Stimulated activated CD4-positive, alpha-beta T cell treated with anti-CD3 and anti-CD28 coated beads, TNF-alpha, amount 100 ng/mL, for 48 hours (primary cell): ENCODE measurements around the gene NTMT1.
"Not testable (repeated sequence)": the region's sequence is repeated elsewhere in the genome, so short reads cannot be mapped to it uniquely, and the experiment has no call there.

Experiments
- DNase-seq, 3 donors: peaks; one replicate each; pipeline ENCODE4 v3.0.0-alpha.2; 2020; ENCODE audit warnings: low read depth in 3 of 3

The NTMT1 gene

DNA sequence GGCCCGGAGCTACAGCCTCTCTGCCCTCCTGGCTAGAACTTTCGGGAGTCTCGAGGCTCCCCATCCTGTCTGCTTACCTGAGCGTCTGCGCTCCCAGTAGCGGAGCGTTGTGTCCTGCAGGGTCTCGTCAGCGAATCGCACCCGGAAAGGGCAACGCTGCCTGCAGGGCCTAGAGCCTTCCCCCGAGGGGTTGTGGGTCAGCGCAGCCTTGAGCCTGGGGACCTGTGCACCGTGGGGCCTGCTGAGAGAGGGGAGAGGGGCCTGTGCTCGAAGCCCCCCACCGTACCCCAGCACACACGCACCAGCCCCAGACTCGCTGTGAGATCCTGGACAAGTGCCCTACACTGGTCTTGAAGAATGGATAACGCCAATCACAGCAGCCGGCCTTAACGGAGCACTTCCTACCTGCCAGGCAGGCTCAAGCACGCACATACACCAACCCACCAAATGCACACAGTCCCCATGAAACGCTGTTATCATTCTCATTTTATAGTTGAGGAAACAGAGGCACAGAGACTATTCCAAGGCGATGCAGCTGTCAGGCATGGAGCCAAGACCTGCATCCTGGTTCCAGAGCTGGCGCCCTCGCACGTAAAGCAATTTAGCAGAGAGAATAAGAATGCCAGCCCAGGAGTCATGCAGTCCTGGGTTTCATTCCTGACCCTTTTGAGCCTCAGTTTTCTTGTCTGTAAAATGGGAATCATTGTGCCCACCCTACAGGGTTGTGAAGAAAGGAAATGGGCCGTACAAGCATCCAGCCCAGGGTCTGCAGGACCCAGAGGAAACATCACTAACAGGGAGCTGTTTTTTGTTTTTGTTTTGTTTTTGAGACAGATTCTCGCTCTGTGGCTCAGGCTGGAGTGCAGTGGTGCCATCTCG lies 10.3 kb upstream of the NTMT1 start:
- no peak for DNase-seq

DNA sequence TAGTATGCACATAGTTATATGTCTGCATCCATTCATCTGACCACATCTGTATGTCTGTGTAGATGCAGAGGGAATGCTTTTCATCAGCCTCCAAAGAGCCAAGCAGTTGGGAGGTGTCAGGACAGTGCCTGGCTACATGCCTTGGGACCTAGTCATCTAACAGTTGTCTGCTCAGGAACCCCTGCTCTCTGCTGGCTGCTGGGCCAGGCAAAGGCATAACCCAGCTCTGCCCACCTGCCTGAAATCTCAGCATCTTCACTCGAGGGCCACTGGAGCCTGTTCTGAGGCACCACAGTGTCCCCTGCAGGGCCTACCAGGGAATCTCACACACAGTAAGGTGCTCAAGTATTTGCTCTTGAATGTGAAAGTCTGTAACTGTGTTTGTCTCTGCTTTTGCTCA lies 8.8 kb upstream of the NTMT1 start:
- no peak for DNase-seq

DNA sequence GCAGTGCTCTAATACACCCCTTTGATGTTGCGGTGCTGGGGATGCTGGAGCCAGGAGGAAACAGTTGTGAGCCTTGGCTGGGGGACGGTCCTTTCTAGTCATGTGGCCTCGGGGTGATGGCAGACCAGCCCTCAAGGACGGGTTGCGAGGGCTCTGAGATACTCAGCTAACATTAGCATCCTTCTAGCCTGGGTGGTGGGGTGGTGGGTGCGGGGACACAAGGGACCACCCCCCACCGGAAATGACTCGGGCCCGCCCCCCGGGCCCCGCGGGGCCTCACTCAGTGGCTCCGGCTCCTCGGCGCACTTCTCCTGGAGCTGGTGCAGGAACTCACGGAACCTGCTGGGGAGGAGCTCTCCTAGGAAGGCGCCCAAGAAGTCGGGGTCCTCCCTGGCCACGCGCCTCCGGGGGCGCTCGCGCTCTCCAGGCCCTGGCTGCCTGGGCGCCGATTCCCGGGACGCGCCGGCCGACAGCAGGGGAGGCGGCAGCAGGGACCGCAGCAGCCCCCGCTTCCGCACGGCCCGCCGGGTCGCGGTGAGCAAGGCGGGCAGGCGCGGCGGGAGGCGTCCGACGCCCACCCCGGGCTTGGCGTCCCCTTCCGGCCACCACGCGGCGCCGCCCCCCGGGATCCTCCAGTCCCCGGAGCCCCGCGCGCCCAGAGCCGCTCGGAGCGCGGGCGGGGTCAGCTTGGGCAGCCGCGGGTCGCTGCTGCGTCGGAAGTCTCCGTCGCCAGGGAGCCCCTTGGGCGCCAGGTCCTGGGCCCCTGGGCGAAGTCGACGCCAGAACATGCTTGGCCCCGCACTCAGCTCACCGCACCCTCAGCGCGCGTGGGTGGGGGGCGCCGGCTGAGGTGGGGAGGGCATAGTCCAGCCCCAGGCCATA lies 5.9 kb upstream of the NTMT1 start:
- DNase-seq = no peak

DNA sequence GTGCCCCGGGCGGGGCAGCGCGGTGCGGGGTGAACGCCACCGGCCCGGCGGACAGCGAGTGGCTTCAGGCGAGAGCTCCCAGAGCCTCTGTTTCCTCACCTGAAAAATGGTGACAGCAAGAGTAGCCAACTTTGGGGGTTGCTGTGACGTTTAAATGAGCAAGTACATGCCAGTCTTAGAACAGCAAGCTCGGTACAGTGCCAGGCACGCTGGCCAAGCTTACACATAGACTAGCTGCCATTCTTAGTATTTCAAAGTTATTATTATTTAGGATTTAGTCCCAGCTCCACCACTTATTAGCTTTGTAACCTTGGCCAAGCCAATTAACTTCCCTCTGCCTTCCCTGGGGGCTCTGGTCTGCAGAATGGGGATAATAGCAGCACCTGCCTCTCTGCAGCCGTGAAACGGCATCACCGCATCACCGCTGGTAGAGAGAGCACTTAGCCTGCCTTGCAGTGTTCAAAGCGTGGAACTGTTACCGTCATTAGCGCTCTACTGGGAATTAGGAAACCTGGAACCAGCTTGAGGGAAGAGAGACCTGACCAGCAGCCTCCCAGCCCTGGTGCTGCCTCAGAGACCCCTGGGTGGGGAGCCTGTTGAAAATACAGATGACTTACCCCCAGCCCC lies 5.2 kb upstream of the NTMT1 start, which contains the start of gene C9orf50:
Gene C9orf50 (minus strand): TSS at position 433 of the 627 bp plus-strand sequence. CDS start 527 bp downstream, outside the sequence.
- no peak for DNase-seq

DNA sequence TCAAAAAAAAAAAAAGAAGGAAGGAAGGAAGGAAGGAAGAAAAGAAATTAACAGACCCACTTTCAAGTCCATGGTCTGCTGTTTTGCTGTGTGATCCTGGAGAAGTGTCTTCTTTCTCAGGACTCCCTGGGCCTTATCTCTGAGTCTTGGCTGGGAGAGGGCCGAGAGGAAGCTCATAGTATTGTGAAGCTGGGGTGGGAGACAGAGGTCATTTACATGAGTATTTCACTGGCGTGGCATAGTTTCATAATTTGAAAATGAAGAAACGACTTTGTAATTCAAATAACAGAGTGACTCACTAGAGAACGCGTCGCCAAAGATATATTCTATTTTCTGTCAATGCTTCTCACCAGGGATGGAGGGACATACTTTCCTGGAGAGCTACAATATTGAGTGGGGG lies 2.6 kb upstream of the NTMT1 start:
- DNase-seq = no peak

DNA sequence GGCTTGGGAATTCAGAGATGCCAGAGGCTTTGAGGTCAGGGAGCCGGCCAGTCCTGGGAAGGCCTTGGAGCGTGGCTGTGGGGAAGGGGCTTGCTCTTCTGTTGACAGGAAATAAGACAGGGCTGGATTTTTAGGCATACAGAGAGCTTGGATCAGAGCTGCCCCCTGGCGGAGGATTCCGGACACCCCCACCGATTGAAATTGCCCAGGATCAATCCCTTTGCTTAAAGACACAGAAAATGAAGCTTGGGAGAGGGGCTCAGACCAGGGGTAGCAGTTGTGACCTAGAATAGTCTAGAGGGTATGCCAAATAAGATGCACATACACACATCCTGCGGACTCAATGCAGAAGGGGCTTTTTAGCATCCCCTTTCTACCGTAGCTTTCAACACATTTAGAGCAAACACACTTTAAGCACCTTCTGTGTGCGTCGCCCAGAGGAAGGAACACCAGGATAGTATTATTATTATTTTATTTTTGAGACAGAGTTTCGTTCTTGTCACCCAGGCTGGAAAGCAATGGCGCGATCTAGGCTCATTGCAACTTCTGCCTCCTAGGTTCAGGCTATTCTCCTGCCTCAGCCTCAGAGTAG lies 1.7 kb upstream of the NTMT1 start:
- DNase-seq = peak; percentile 48 to 74 (median 51)

DNA sequence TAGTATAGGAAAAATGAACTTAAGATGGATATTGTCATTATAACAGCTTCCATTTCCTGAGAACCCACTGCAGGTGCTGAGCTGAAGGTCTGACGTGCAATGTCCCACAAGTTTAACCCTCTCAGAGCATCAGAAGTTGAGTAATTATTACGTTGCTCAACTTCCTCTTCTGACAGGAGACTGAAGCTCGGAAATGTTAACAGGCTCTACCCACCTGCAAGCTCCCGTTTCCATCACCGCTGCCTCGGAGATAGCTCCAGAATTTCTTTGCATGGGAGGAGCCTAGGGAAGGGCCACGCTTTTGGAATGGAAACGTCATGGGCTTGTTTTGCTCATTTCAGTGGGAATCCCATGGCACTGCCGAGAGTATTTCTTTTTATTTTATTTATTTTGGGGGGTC lies 1.0 kb upstream of the NTMT1 start:
- no peak for DNase-seq

DNA sequence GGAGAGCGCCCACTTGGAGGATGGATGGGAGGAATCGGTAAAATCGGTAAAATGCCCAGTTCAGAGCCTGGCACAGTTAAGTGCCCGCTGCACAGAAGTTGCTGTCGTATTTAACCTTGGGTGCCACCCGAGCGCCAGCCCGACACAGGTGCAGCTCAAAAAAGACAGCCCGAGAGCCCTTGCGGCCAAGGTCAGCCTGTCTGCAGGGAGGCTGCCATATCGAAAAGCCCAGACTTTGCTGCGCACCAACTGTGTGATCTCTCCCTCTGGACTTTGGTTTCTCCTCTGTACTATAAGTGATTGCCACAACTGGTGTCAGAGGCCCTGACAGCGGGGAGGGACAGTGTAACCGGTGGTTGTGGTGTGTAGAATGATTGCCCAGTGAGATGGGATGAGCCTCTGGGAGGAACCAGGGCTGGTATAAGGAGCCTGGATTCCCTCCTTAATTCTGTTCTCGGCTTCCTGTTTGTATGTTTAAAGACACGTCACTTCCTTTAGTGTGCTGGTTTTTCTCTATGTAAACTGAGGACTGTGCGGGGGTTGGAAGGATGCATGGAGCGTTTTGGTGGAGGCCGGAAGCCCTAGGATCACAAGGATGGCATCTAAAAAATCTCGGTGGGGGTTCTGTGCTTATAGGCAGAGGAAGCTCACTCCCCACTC lies 792 bp downstream of the NTMT1 start:
- DNase-seq = no peak

DNA sequence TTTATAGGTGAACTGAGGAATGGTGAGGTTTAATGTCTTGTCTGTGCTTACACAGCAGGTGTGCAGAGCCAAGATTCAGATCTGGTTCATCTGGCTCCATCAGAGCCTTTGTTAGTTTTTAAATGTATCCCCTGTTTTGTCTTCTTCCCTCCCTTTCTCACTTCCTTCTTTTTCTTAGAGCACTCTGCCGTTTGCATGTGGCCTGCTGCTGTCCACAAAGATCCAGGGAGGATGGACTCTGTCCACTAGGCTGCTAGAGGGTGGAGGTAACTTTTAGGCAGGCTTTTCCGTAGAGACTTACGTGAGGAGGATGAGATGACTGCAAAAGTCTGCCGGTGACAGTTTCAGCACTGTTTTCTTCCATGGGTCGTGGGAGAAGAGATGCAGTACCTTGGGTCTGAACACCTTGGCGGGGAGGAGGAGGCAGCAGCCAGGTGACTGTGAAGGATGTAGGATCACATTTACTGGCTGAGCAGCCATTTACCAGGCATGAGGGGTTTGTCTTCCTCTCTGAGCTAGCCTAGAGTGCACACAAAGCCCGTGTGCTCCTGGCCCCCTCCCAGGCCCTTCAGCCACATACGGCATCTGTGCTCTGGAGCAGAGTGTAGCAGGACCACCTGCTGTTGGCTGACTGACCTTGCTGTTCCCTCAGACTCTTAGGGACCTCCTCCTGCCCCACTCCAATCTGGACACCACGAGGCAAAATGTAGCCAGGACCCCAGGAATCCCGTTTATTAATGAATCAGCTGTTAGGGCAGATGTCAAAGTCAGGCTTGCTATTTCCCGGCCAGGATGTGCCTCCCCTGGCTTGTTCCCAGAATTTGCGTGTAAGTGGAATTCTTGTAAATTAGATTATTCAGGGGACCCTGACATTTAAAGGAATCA lies 1.8 kb downstream of the NTMT1 start:
- DNase-seq = no peak

DNA sequence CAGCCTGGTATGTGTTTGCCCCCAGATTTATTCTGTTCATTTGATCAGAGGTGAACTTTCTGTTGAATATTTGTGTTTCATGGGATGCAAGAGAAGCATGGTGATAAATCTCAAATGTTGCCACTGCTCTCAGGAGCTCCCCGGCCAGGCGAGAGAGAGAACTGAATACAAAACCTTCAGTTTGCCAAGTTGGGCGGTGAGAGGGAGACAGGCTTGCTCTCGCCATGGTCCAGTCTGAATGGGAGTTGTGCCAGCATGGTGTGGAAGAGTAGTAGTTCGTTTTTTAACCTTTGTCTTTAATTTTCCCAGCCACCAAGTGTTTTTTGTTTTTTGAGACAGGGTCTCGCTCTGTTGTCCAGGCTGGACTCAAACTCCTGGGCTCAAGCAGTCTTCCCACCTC lies 2.7 kb downstream of the NTMT1 start:
- no peak for DNase-seq

DNA sequence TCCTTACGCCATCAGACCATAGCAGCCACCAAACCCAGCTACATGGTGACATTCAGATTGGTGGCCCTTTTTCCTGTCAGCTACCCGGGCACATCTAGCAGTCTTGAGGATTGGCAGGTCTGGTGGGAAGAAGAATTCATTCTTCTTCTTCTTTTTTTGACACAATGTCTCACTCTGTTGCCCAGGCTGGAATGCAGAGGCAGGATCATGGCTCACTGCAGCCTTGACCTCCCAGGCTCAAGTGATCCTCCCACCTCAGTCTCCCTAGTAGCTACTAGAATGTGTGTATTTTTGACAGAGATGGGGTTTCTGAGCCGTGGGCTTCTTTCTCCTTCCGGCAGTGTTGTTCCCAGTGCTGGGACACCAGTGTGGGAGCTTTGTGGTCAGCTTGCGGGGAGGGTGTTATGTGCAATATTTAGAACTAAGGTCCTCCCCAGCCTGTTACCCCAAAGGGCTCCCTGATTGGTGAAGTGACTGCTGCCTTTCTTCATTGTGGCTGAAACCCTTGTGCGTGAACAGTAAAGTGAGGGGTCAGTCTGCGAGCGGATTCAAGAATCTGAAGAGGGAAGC lies 3.4 kb downstream of the NTMT1 start:
- DNase-seq = no peak

DNA sequence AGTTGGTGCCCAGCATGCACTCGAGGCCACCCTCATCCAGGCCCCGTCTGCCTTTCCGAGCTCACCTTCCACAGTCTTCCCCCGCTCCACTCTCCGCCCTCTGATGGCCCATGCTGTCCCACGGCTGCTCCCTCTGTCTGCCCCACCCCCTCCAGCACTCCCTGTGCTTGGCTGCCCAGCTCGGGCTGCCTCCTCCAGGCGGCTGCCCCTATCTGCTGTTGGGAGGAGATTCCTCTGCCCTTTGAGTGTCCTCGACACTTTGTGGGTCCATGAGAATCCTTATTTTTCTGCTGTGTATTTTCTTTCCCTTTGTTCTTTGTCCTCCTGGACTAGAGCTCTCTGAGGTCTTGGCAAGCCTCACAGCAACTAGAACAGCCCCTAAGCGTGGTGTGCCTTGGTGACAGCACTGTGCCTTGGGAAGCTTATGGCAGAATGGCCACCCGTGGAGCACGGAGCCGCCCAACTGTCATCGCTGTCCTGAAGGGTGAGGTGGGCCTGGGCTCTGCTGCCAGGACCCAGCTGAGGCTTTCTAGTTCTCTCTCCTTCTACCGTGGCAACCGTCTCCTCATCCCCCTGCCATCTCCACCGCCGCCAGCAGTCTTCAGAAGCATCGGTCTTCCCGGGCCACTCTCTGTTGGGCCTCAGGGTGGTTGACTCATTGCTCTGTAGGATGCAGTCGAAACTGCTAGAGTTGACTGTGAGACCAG lies 5.2 kb downstream of the NTMT1 start:
- DNase-seq = no peak

DNA sequence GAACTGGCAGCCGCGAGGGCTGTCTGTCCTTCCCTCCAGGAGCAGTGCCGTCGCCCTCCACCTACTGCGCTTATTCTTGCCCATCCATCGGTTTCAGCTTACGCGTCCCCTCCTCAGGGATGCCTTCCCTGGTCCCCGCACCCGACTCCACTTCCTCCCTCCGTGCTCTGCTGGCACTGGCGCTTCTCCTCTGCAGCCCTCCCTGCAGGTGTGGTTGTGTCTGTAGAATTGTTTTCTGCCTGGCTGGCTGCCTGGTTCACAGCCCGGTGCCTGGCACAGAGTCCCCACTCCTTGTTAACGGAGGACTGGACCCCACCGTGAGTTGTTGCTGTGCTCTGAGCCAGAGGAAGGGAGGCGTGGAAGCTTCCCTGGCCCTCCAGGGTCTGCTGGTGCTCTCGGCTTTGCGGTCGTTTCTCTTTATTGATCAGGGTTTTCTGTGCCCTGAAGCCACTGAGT lies 5.7 kb downstream of the NTMT1 start:
- DNase-seq = no peak

DNA sequence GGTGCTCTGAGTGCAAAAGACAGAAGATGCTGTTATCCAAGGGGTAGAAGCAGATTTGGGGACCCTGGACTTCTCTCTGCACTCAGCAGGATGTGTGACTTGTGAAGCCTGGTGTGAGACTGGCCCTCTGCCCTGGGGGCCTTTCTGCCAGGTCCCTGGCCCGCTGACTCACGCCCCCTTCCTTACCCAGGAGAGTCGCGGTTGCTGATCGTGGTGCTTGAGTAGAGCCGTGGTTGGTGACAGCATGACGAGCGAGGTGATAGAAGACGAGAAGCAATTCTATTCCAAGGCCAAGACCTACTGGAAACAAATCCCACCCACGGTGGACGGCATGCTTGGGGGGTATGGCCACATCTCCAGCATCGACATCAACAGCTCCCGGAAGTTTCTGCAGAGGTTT lies 6.5 kb downstream of the NTMT1 start:
- DNase-seq = no peak

DNA sequence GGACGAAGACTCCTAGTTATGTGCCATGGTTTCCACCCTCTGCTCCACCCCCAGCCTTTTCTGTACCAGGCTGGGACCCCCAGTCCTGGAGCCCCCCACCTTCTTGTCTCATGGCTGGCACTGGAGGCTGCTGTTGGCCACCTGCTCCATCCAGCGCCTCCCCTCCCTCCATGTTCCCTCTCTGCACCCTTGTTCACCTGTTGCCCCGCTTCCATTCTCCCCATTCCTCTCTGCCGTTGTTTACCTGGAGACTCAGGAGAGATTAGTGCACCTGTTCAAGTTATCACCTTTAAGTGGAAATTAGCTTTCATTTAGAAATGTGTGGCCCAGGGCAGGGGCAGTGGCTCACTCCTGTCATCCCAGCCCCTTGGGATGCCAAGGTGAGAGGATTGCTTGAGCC lies 7.2 kb downstream of the NTMT1 start:
- no peak for DNase-seq

DNA sequence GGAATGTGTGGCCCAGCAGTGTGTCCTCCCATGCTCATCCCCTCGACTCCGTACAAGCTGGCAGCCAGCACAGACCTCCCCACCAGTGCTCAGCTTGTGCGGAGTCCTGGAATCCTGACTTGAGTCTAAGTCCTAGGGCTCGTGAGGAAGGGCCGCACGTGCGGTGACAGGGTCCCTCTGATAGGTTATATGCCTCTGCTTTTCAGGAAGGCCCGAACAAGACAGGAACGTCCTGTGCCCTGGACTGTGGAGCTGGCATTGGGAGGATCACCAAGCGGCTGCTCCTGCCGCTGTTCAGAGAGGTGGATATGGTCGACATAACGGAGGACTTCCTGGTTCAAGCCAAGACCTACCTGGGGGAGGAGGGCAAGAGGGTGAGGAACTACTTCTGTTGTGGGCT lies 7.9 kb downstream of the NTMT1 start:
- no peak for DNase-seq

DNA sequence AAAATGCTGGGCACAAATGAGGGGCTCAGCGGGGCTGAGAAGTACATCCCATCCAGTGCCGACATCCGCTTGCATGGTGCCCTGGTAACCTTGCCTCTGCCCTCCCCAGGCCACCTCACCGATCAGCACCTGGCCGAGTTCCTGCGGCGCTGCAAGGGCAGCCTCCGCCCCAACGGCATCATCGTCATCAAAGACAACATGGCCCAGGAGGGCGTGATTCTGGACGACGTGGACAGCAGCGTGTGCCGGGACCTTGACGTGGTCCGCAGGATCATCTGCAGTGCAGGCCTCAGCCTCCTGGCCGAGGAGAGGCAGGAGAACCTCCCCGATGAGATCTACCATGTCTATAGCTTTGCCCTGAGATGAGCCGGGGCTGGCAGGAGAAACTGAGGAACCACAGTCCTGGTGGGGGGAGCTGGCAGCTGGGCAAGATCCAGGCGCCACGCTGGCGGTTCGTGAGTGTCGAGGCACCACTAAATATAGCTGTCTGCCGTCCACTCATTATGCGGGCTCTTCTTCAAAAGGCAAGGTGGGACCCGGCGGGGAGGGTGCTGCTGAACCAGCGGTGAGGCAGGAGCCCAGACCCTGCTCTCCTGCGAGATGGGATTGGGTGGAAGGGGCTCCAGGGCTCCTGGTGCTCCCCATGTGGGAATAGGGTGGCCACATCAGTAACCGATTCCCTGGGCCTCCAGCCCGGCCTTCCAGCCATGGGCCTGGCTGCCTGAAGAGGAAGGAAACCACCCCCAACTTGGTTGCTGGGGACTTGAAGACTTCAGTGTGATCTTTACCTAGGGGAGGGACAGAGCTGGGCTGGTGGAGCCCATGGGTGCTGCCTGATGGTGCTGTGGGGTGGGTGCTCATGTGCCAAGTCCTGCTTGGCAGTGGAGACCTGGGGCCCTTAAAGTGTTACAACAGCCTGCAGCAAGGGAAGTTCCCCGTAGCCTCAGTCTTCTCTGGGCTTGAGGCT lies 9.4 kb downstream of the NTMT1 start:
- no peak for DNase-seq

DNA sequence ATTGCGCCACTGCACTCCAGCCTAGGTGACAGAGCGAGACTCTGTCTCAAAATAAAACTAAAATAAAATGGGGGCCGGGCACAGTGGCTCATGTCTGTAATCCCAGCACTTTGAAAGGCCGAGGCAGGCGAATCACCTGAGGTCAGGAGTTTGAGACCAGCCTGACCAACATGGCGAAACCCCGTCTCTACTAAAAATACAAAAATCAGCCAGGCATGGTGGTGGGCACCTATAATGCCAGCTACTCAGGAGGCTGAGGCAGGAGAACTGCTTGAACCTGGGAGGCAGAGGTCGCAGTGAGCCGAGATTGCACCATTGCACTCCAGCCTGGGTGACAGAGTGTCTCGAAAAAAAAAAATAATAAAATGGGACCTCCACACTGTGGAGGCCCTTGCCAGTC lies 10.4 kb downstream of the NTMT1 start:
- not testable (repeated sequence) for DNase-seq
